PC-9 (cell line): Measurements from ENCODE around the gene LRIG3. TPM values are rescaled to one million over a fixed set of nuclear protein-coding genes. Genes with fewer than 3 reads are reported as not detected.

Experiments used
- BruUV-seq: library from RNA; stranded (reverse); fragments of 400-500 nt; replicated peaks from 2 replicates; lab custom pipeline; 2021; lab: Mats Ljungman, UMichigan
- CTCF ChIA-PET: fragments of 300-600 bp; sonication (Branson Sonifier 250); formaldehyde crosslinking; loops from one replicate; lab custom pipeline; 2022; ENCODE audit warnings: antibody characterized with exemption; lab: Charles Lee
- POLR2A ChIA-PET: fragments of 300-600 bp; sonication (Branson Sonifier 250); formaldehyde crosslinking; loops from one replicate; lab custom pipeline; 2022; ENCODE audit warnings: antibody characterized with exemption; ENCODE audit not compliant: unreplicated experiment; lab: Charles Lee
- DNase-seq, 2 experiments: peaks; one replicate each; pipeline versions ENCODE4 v3.0.0 to v3.0.0-alpha.2; 2015 to 2022; ENCODE audit warnings: mixed read lengths in 1 of 2
- H2AFZ ChIP-seq: fragments of 200-600 bp; sonication (generic); 2 replicates; pipeline ENCODE4 v1.8.1; 2017; ENCODE audit warnings: antibody characterized with exemption
- H3F3A ChIP-seq: fragments of 200-600 bp; sonication (generic); 2 replicates; pipeline ENCODE4 v1.8.1; 2017; ENCODE audit warnings: antibody characterized with exemption, mild to moderate bottlenecking, low read depth; ENCODE audit not compliant: insufficient read depth
- H3K27ac ChIP-seq: fragments of 200-600 bp; sonication (generic); 2 replicates; pipeline ENCODE4 v1.6.1; 2016; ENCODE audit warnings: mixed run types
- H3K27me3 ChIP-seq: fragments of 200-600 bp; sonication (generic); 2 replicates; pipeline ENCODE4 v1.6.1; 2016; ENCODE audit warnings: low read depth, mixed run types; ENCODE audit not compliant: insufficient read depth
- H3K36me3 ChIP-seq: fragments of 200-600 bp; sonication (generic); 2 replicates; pipeline ENCODE4 v1.6.1; 2016; ENCODE audit warnings: low read depth, mixed run types
- H3K4me1 ChIP-seq: fragments of 200-600 bp; sonication (generic); replicated peaks from 2 replicates; pipeline ENCODE4 v1.6.1; 2016; ENCODE audit warnings: mixed run types; ENCODE audit not compliant: insufficient read depth
- H3K4me2 ChIP-seq: fragments of 200-600 bp; sonication (generic); 2 replicates; pipeline ENCODE4 v1.6.1; 2017; ENCODE audit warnings: mixed run types
- H3K4me3 ChIP-seq: fragments of 200-600 bp; sonication (generic); 2 replicates; pipeline ENCODE4 v1.6.1; 2016; ENCODE audit warnings: mixed run types
- H3K79me2 ChIP-seq: fragments of 200-600 bp; sonication (generic); 2 replicates; pipeline ENCODE4 v1.6.1; 2017; ENCODE audit warnings: low read depth, mixed run types
- H3K9me2 ChIP-seq: fragments of 200-600 bp; sonication (generic); 2 replicates; pipeline ENCODE4 v1.8.1; 2017; ENCODE audit warnings: mild to moderate bottlenecking; ENCODE audit not compliant: insufficient read depth
- H3K9me3 ChIP-seq: fragments of 200-600 bp; sonication (generic); 2 replicates; pipeline ENCODE4 v1.8.1; 2016; ENCODE audit warnings: low read depth; ENCODE audit not compliant: insufficient read depth
- H4K20me1 ChIP-seq: fragments of 200-600 bp; sonication (generic); 2 replicates; pipeline ENCODE4 v1.8.1; 2017; ENCODE audit not compliant: insufficient read depth
- CTCF ChIP-seq: fragments of 200-600 bp; sonication (generic); conservative IDR thresholded peaks from 2 replicates; pipeline ENCODE4 v1.6.1; 2017; ENCODE audit warnings: mixed run types, antibody characterized with exemption, mild to moderate bottlenecking, moderate library complexity
- EZH2 ChIP-seq: fragments of 200-600 bp; sonication (generic); IDR thresholded peaks from 2 replicates; pipeline ENCODE4 v1.8.0; 2017; ENCODE audit warnings: antibody characterized with exemption, low read depth
- intact Hi-C: fragments of 100-400 bp; cut with micrococcal nuclease; formaldehyde crosslinking; loops from one replicate; pipeline ENCODE4 v1.10.0; 2022; ENCODE audit not compliant: unreplicated experiment
- total RNA-seq: library from RNA; stranded (reverse); gene quantifications from 2 replicates; pipeline ENCODE4 v1.2.3, GENCODE V29; 2021

The LRIG3 gene
- total RNA-seq, 1 experiment from 2014 or later = 10.6 TPM

DNA sequence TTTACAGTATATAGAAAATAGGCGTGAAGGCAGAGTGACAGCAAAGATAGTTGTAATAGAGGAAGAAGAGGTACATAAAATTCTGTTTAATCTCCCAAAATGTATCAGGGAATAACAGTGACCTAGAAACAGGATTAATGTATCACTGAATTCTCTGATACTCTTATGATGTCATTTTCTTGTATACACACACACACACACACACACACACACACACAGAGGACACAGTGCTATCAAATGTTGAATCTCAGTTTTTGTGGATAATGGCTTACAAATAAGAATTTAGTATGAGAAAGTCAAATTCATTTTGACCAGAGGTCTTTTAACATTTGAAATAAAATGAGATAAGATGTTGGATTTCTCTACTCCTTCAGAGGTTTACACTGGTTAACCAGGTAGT is 4.3 kb upstream of the LRIG3 start:
- no peak overlapping the region for H3K27ac ChIP-seq
- ChIA-PET CTCF (no interaction called here), POLR2A (no interaction called here)
- no peaks in the 10 kb centered on the region for H3K9me3 ChIP-seq
- no peaks in the 10 kb centered on the region for H3K27me3 ChIP-seq
- H3K79me2 ChIP-seq = peaks cover 2% of the 10 kb centered on the region; the same call in 1 of the 2 replicates
- DNase-seq = no peak
- no peak overlapping the region for H2AFZ ChIP-seq
- H3K36me3 ChIP-seq = no peaks in the 10 kb centered on the region
- no TSS peak for BruUV-seq
- no peak for TF ChIP-seq EZH2
- no peak for TF ChIP-seq CTCF
- H4K20me1 ChIP-seq = no peaks in the 10 kb centered on the region
- no peak overlapping the region for H3K4me2 ChIP-seq
- no peak overlapping the region for H3K4me3 ChIP-seq
- peaks cover 8% of the 10 kb centered on the region for H3F3A ChIP-seq
- peaks cover 25% of the 10 kb centered on the region for H3K4me1 ChIP-seq
- intact Hi-C loops = loop anchor here (5.0 to 10.0 kb wide), 2 partner anchors 118 to 160 kb away; no protein-coding TSS in a partner anchor
- H3K9me2 ChIP-seq = no peaks in the 10 kb centered on the region

DNA sequence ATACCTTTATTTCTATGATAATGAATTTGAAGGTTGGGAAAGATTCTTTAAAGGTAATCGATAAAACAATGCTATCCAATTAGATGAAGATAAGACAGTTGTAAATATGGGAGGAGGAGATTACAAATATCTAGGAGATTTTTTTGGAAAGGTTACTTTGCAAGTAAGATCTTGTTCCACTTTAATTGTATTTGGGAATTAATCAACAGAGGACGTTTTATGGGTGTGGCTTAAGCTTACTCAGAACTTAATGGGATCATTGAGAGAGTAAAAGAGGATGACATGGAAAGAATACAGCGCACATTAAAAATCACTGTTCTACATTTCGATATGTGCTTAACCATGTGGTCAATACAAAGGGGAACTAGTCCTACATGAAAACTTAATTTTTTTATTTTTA is 3.5 kb upstream of the LRIG3 start:
- Histone ChIP-seq H3K4me1 (peaks cover 28% of the 10 kb centered on the region), H3K36me3 (no peaks in the 10 kb centered on the region), H3K9me3 (no peaks in the 10 kb centered on the region), H4K20me1 (no peaks in the 10 kb centered on the region), H3K79me2 (peaks cover 10% of the 10 kb centered on the region), H3K4me2 (no peak overlapping the region), H3K27ac (no peak overlapping the region), H3K4me3 (no peak overlapping the region), H3F3A (peaks cover 8% of the 10 kb centered on the region), H3K27me3 (no peaks in the 10 kb centered on the region), H2AFZ (no peak overlapping the region), H3K9me2 (no peaks in the 10 kb centered on the region)
- TF ChIP-seq CTCF (no peak), EZH2 (no peak)
- no peak for DNase-seq
- CTCF ChIA-PET = no interaction called here
- no TSS peak for BruUV-seq
- POLR2A ChIA-PET = no interaction called here
- intact Hi-C loops = loop anchor here (5.0 to 10.0 kb wide), 2 partner anchors 119 to 161 kb away; no protein-coding TSS in a partner anchor

DNA sequence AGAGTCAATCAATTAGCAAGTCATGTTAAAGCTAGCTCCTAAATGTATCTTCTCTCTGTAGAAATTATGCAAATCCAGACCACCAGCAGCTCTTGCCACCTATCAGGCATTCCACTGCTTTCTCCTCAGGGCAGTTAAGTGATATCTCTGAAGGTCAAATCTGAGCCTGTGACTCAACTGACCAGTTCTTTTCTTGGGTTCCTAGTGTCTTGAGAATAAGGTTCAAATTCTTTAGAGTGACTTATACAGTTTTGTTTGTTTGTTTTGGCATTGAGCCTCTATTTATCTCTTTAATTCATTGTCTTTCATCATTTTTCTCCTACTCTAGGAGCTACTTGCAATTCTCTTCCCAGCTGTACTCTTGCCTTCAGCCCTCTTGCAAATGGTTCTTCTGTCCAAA is 2.5 kb upstream of the LRIG3 start:
- Histone ChIP-seq H3K4me1 (peaks cover 37% of the 10 kb centered on the region), H2AFZ (peak overlapping the region; percentile 34; the same call in 1 of the 2 replicates), H3F3A (peaks cover 8% of the 10 kb centered on the region), H3K9me3 (no peaks in the 10 kb centered on the region), H4K20me1 (no peaks in the 10 kb centered on the region), H3K9me2 (no peaks in the 10 kb centered on the region), H3K4me2 (0 out of 2 replicates have a peak overlapping the region, but pooled peaks have one; percentile 17), H3K4me3 (no peak overlapping the region), H3K27me3 (no peaks in the 10 kb centered on the region), H3K79me2 (peaks cover 20% of the 10 kb centered on the region), H3K36me3 (no peaks in the 10 kb centered on the region), H3K27ac (peak overlapping the region; percentile 14; the same call in 1 of the 2 replicates)
- TF ChIP-seq EZH2 = no peak
- no peak for TF ChIP-seq CTCF
- intact Hi-C loops = loop anchor here (5.0 to 10.0 kb wide), 2 partner anchors 119 to 162 kb away; no protein-coding TSS in a partner anchor
- peak in 1 of 2 experiments; percentile 78 for DNase-seq
- no TSS peak for BruUV-seq
- CTCF ChIA-PET = no interaction called here
- POLR2A ChIA-PET = no interaction called here
